ENCODE measurements around the gene TGFB1I1.

Gene TGFB1I1

GRCh38 chr16:31471875-31472708, at the start of gene TGFB1I1:
TGFB1I1 (plus strand) TSS chr16:31472152; CDS start chr16:31472189, 37 bp downstream.
- Histone ChIP-seq H3K4me1 (ENCODE audit: insufficient read depth, low read length) (peaks cover 48% of the 10 kb centered on the region), H3K9ac (ENCODE audit: low read length) (peak within 1 kb of the TSS; percentile 99), H3K9me3 (ENCODE audit: low read length) (no peaks in the 10 kb centered on the region), H3K4me3 (ENCODE audit: low read depth in 1 of 2, low read length in 2 of 2) (peak within 1 kb of the TSS; percentile 78 to 95), H3K27me3 (ENCODE audit: control insufficient read depth in 1 of 2, insufficient read depth in 2 of 2, low read length in 2 of 2) (no peaks in the 10 kb centered on the region), H3K27ac (ENCODE audit: low read depth, low read length) (peak within 1 kb of the TSS; percentile 92), H3K36me3 (ENCODE audit: insufficient read depth, low read length) (peaks cover 36% of the 10 kb centered on the region)

GRCh38 chr16:31423241-31423640, 48.7 kb upstream of the TGFB1I1 start:
- Histone ChIP-seq H3K27me3 (ENCODE audit: control insufficient read depth in 1 of 2, insufficient read depth in 2 of 2, low read length in 2 of 2) (no peaks in the 10 kb centered on the region), H3K36me3 (ENCODE audit: insufficient read depth, low read length) (no peaks in the 10 kb centered on the region), H3K9me3 (ENCODE audit: low read length) (no peaks in the 10 kb centered on the region), H3K9ac (ENCODE audit: low read length) (no peak overlapping the region), H3K4me1 (ENCODE audit: insufficient read depth, low read length) (peaks cover 5% of the 10 kb centered on the region), H3K27ac (ENCODE audit: low read depth, low read length) (no peak overlapping the region), H3K4me3 (ENCODE audit: low read depth in 1 of 2, low read length in 2 of 2) (no peak overlapping the region)

DNA sequence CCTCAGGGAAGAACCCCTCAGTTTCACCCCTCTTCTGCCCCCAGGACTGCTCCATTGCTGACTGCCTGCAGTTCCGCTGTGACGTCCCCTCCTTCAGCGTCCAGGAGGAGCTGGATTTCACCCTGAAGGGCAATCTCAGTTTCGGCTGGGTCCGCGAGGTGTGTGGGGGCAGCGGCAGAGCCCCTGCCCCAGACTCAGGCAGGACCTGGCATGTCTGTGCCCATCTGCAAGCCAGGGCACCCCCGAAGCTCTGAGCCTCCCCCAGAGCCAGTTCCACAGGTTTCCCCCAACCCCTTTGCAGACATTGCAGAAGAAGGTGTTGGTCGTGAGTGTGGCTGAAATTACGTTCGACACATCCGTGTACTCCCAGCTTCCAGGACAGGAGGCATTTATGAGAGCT, 48.2 kb upstream of the TGFB1I1 start:
- H3K27me3 ChIP-seq (ENCODE audit: control insufficient read depth in 1 of 2, insufficient read depth in 2 of 2, low read length in 2 of 2): no peaks in the 10 kb centered on the region
- no peaks in the 10 kb centered on the region for H3K36me3 ChIP-seq (ENCODE audit: insufficient read depth, low read length)
- H3K9me3 ChIP-seq (ENCODE audit: low read length): no peaks in the 10 kb centered on the region
- H3K4me3 ChIP-seq (ENCODE audit: low read depth in 1 of 2, low read length in 2 of 2): no peak overlapping the region
- no peak overlapping the region for H3K9ac ChIP-seq (ENCODE audit: low read length)
- H3K27ac ChIP-seq (ENCODE audit: low read depth, low read length): no peak overlapping the region
- peaks cover 5% of the 10 kb centered on the region for H3K4me1 ChIP-seq (ENCODE audit: insufficient read depth, low read length)

GRCh38 chr16:31427441-31428278, 44.3 kb upstream of the TGFB1I1 start:
- Histone ChIP-seq H3K4me3 (ENCODE audit: low read depth in 1 of 2, low read length in 2 of 2) (peak overlapping the region in 1 of 2 donors; percentile 35), H3K27me3 (ENCODE audit: control insufficient read depth in 1 of 2, insufficient read depth in 2 of 2, low read length in 2 of 2) (no peaks in the 10 kb centered on the region), H3K27ac (ENCODE audit: low read depth, low read length) (no peak overlapping the region), H3K9ac (ENCODE audit: low read length) (no peak overlapping the region), H3K9me3 (ENCODE audit: low read length) (no peaks in the 10 kb centered on the region), H3K4me1 (ENCODE audit: insufficient read depth, low read length) (peaks cover 5% of the 10 kb centered on the region), H3K36me3 (ENCODE audit: insufficient read depth, low read length) (no peaks in the 10 kb centered on the region)

DNA sequence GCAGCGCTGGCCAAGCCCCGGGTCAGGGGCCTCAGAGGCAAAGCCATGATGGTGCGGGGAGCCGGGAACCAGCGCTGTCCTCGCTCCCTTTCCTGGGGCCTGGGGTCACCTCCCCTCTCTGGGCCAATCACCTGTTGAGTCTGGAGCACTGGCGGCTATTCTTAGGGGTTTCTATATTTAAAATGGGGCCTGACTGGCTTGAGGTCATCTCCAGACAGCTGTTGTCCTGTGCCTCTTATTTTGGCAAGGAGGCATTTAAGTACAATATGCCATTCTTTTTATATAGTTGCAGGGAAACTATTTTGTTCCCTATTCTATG, 43.7 kb upstream of the TGFB1I1 start, which contains the start of gene COX6A2:
COX6A2 (minus strand) TSS at position 82 of the 319 bp plus-strand sequence; CDS start at position 47, 35 bp downstream.
- H3K4me3 ChIP-seq (ENCODE audit: low read depth in 1 of 2, low read length in 2 of 2): peak within 1 kb of the TSS in 1 of 2 donors; percentile 35
- no peaks in the 10 kb centered on the region for H3K27me3 ChIP-seq (ENCODE audit: control insufficient read depth in 1 of 2, insufficient read depth in 2 of 2, low read length in 2 of 2)
- no peak within 1 kb of the TSS for H3K9ac ChIP-seq (ENCODE audit: low read length)
- no peaks in the 10 kb centered on the region for H3K9me3 ChIP-seq (ENCODE audit: low read length)
- peaks cover 5% of the 10 kb centered on the region for H3K4me1 ChIP-seq (ENCODE audit: insufficient read depth, low read length)
- H3K27ac ChIP-seq (ENCODE audit: low read depth, low read length): no peak within 1 kb of the TSS
- H3K36me3 ChIP-seq (ENCODE audit: insufficient read depth, low read length): no peaks in the 10 kb centered on the region

DNA sequence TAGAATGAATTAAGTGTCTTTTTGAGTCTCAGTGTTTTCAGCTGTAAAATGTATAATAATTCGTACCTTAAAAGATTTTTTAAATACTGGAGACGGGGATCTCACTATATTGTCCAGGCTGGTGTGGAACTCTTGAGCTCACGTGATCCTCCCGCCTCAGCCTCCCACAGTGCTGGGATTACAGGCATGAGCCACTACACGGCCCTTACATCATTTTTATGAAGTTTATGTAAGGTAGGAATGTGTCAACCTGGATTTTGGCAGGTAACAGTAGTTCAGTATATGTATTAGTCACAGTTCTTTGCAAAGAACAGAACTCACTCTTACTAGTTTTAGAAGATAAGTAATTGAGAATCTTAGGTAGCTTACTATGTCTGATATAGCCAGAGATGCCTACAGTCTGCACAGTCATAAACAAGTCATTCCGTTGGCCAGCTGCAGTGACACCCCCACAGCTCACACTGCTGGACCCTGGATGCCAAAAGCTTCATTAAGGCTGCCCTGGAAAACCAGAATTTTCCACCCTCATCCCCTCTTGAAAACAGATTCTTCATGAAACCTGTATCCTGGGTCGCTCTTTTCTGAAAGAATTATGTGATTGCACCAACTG, 43.2 kb upstream of the TGFB1I1 start:
- Histone ChIP-seq H3K4me1 (ENCODE audit: insufficient read depth, low read length) (peaks cover 5% of the 10 kb centered on the region), H3K27me3 (ENCODE audit: control insufficient read depth in 1 of 2, insufficient read depth in 2 of 2, low read length in 2 of 2) (no peaks in the 10 kb centered on the region), H3K27ac (ENCODE audit: low read depth, low read length) (no peak overlapping the region), H3K36me3 (ENCODE audit: insufficient read depth, low read length) (no peaks in the 10 kb centered on the region), H3K9ac (ENCODE audit: low read length) (no peak overlapping the region), H3K4me3 (ENCODE audit: low read depth in 1 of 2, low read length in 2 of 2) (no peak overlapping the region), H3K9me3 (ENCODE audit: low read length) (no peaks in the 10 kb centered on the region)

- H3K9ac ChIP-seq (ENCODE audit: low read length): no peak overlapping the region
- no peaks in the 10 kb centered on the region for H3K36me3 ChIP-seq (ENCODE audit: insufficient read depth, low read length)
- H3K4me3 ChIP-seq (ENCODE audit: low read depth in 1 of 2, low read length in 2 of 2): no peak overlapping the region
- no peaks in the 10 kb centered on the region for H3K27me3 ChIP-seq (ENCODE audit: control insufficient read depth in 1 of 2, insufficient read depth in 2 of 2, low read length in 2 of 2)
- H3K9me3 ChIP-seq (ENCODE audit: low read length): no peaks in the 10 kb centered on the region
- peaks cover 5% of the 10 kb centered on the region for H3K4me1 ChIP-seq (ENCODE audit: insufficient read depth, low read length)
- no peak overlapping the region for H3K27ac ChIP-seq (ENCODE audit: low read depth, low read length)
Measured at GRCh38 chr16:31429314-31429713, 42.6 kb upstream of the TGFB1I1 start.

DNA sequence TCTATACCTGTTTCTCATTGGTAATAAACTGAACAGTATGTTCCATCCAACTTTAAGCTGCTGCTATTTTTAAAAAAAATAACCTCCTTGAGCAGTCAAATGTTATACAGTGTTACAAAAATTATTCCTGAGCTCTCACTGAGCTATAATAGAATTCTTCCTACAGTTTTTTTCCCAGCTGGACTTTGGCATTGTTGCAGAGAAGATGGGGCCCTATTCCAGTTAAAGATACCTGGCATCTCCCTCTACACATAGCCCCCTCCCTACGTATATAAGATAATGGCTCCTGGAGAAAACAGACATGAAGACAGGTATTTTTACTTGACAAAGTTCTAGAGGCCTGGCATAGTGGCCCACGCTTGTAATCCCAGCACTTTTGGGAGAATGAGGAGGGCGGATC, 42.2 kb upstream of the TGFB1I1 start:
- no peaks in the 10 kb centered on the region for H3K27me3 ChIP-seq (ENCODE audit: control insufficient read depth in 1 of 2, insufficient read depth in 2 of 2, low read length in 2 of 2)
- H3K4me3 ChIP-seq (ENCODE audit: low read depth in 1 of 2, low read length in 2 of 2): no peak overlapping the region
- H3K36me3 ChIP-seq (ENCODE audit: insufficient read depth, low read length): no peaks in the 10 kb centered on the region
- H3K4me1 ChIP-seq (ENCODE audit: insufficient read depth, low read length): peaks cover 5% of the 10 kb centered on the region
- no peaks in the 10 kb centered on the region for H3K9me3 ChIP-seq (ENCODE audit: low read length)
- H3K9ac ChIP-seq (ENCODE audit: low read length): no peak overlapping the region
- no peak overlapping the region for H3K27ac ChIP-seq (ENCODE audit: low read depth, low read length)

- no peaks in the 10 kb centered on the region for H3K36me3 ChIP-seq (ENCODE audit: insufficient read depth, low read length)
- no peaks in the 10 kb centered on the region for H3K9me3 ChIP-seq (ENCODE audit: low read length)
- no peaks in the 10 kb centered on the region for H3K27me3 ChIP-seq (ENCODE audit: control insufficient read depth in 1 of 2, insufficient read depth in 2 of 2, low read length in 2 of 2)
- no peak overlapping the region for H3K9ac ChIP-seq (ENCODE audit: low read length)
- H3K27ac ChIP-seq (ENCODE audit: low read depth, low read length): no peak overlapping the region
- peaks cover 5% of the 10 kb centered on the region for H3K4me1 ChIP-seq (ENCODE audit: insufficient read depth, low read length)
- H3K4me3 ChIP-seq (ENCODE audit: low read depth in 1 of 2, low read length in 2 of 2): no peak overlapping the region
Measured at GRCh38 chr16:31430380-31431052, 41.4 kb upstream of the TGFB1I1 start.

- no peaks in the 10 kb centered on the region for H3K9me3 ChIP-seq (ENCODE audit: low read length)
- H3K36me3 ChIP-seq (ENCODE audit: insufficient read depth, low read length): no peaks in the 10 kb centered on the region
- H3K9ac ChIP-seq (ENCODE audit: low read length): no peak overlapping the region
- H3K4me3 ChIP-seq (ENCODE audit: low read depth in 1 of 2, low read length in 2 of 2): no peak overlapping the region
- H3K27ac ChIP-seq (ENCODE audit: low read depth, low read length): no peak overlapping the region
- H3K27me3 ChIP-seq (ENCODE audit: control insufficient read depth in 1 of 2, insufficient read depth in 2 of 2, low read length in 2 of 2): no peaks in the 10 kb centered on the region
- H3K4me1 ChIP-seq (ENCODE audit: insufficient read depth, low read length): no peaks in the 10 kb centered on the region
Measured at GRCh38 chr16:31435341-31436220, 36.4 kb upstream of the TGFB1I1 start.
